HEK293 (cell line): Measurements from ENCODE around the gene FGR.
A peak's percentile ranks its signal among the peaks of the same experiment; 100 is the strongest.

Experiments used
- FEZF1 ChIP-seq: fragments of 450-650 bp; formaldehyde crosslinking; IDR thresholded peaks from 2 replicates; pipeline ENCODE4 v1.5.1; 2016; ENCODE audit warnings: missing biosample characterization, missing genetic modification characterization
- KLF7 ChIP-seq: fragments of 450-650 bp; formaldehyde crosslinking; IDR thresholded peaks from 2 replicates; pipeline ENCODE4 v1.5.1; 2016; ENCODE audit warnings: missing biosample characterization, missing genetic modification characterization, borderline replicate concordance
- TRIM28 ChIP-seq: IDR thresholded peaks from 2 replicates; pipeline ENCODE4 v1.6.1; 2011; ENCODE audit warnings: low read length, control low read depth, borderline replicate concordance
- ZBTB7A ChIP-seq: fragments of 450-650 bp; formaldehyde crosslinking; IDR thresholded peaks from 2 replicates; pipeline ENCODE4 v1.5.1; 2016; ENCODE audit warnings: low read depth, missing biosample characterization, missing genetic modification characterization
- ZFP37 ChIP-seq: fragments of 450-650 bp; formaldehyde crosslinking; IDR thresholded peaks from 2 replicates; pipeline ENCODE4 v1.5.1; 2016; ENCODE audit warnings: missing biosample characterization, missing genetic modification characterization
- ZNF175 ChIP-seq: fragments of 450-650 bp; formaldehyde crosslinking; IDR thresholded peaks from 2 replicates; pipeline ENCODE4 v1.5.1; 2016; ENCODE audit warnings: missing biosample characterization, missing genetic modification characterization
- ZNF2 ChIP-seq: fragments of 450-650 bp; formaldehyde crosslinking; IDR thresholded peaks from 2 replicates; pipeline ENCODE4 v1.5.1; 2016; ENCODE audit warnings: missing biosample characterization, missing genetic modification characterization
- ZNF223 ChIP-seq: fragments of 450-650 bp; formaldehyde crosslinking; IDR thresholded peaks from 2 replicates; pipeline ENCODE4 v1.5.1; 2016; ENCODE audit warnings: missing biosample characterization, missing genetic modification characterization
- ZNF24 ChIP-seq: fragments of 450-650 bp; formaldehyde crosslinking; IDR thresholded peaks from 2 replicates; pipeline ENCODE4 v1.5.1; 2016; ENCODE audit warnings: missing biosample characterization, missing genetic modification characterization
- ZNF311 ChIP-seq: fragments of 450-650 bp; formaldehyde crosslinking; IDR thresholded peaks from 2 replicates; pipeline ENCODE4 v1.5.1; 2017; ENCODE audit warnings: missing biosample characterization, missing genetic modification characterization, borderline replicate concordance
- ZNF335 ChIP-seq: fragments of 450-650 bp; formaldehyde crosslinking; conservative IDR thresholded peaks from 2 replicates; pipeline ENCODE4 v1.5.1; 2016; ENCODE audit warnings: missing biosample characterization, missing genetic modification characterization
- ZNF404 ChIP-seq: fragments of 450-650 bp; formaldehyde crosslinking; IDR thresholded peaks from 2 replicates; pipeline ENCODE4 v1.5.1; 2017; ENCODE audit warnings: missing biosample characterization, missing genetic modification characterization
- ZNF529 ChIP-seq: fragments of 450-650 bp; formaldehyde crosslinking; IDR thresholded peaks from 2 replicates; pipeline ENCODE4 v1.5.1; 2017; ENCODE audit warnings: missing genetic modification characterization, missing biosample characterization; ENCODE audit not compliant: insufficient replicate concordance
- ZNF548 ChIP-seq: fragments of 450-650 bp; formaldehyde crosslinking; IDR thresholded peaks from 2 replicates; pipeline ENCODE4 v1.5.1; 2016; ENCODE audit warnings: missing biosample characterization, missing genetic modification characterization
- ZNF549 ChIP-seq: fragments of 450-650 bp; IDR thresholded peaks from 2 replicates; pipeline ENCODE4 v1.5.1; 2018; ENCODE audit warnings: missing biosample characterization, missing genetic modification characterization, mild to moderate bottlenecking, inconsistent platforms, moderate library complexity
- ZNF558 ChIP-seq: fragments of 450-650 bp; formaldehyde crosslinking; IDR thresholded peaks from 2 replicates; pipeline ENCODE4 v1.5.1; 2016; ENCODE audit warnings: missing biosample characterization, missing genetic modification characterization
- ZNF658 ChIP-seq: fragments of 450-650 bp; formaldehyde crosslinking; IDR thresholded peaks from 2 replicates; pipeline ENCODE4; 2016; ENCODE audit warnings: missing biosample characterization, missing genetic modification characterization
- ZNF660 ChIP-seq: fragments of 450-650 bp; IDR thresholded peaks from 2 replicates; pipeline ENCODE4 v1.5.1; 2018; ENCODE audit warnings: missing biosample characterization, mild to moderate bottlenecking, missing genetic modification characterization
- ZNF701 ChIP-seq: fragments of 450-650 bp; formaldehyde crosslinking; IDR thresholded peaks from 2 replicates; pipeline ENCODE4 v1.5.1; 2016; ENCODE audit warnings: missing biosample characterization, missing genetic modification characterization
- ZNF785 ChIP-seq: fragments of 450-650 bp; formaldehyde crosslinking; IDR thresholded peaks from 2 replicates; pipeline ENCODE4 v1.5.1; 2016; ENCODE audit warnings: missing biosample characterization, missing genetic modification characterization
- ZNF792 ChIP-seq: fragments of 450-650 bp; formaldehyde crosslinking; IDR thresholded peaks from 2 replicates; pipeline ENCODE4 v1.5.1; 2016; ENCODE audit warnings: missing biosample characterization, missing genetic modification characterization
- ZSCAN30 ChIP-seq: fragments of 450-650 bp; IDR thresholded peaks from 2 replicates; pipeline ENCODE4 v1.5.1; 2018; ENCODE audit warnings: missing biosample characterization, mild to moderate bottlenecking, missing genetic modification characterization, moderate library complexity
- TF ChIP-seq, protein P1 (sequence below): fragments of 450-650 bp; formaldehyde crosslinking; IDR thresholded peaks from 2 replicates; pipeline ENCODE4 v1.5.1; 2016; ENCODE audit warnings: missing biosample characterization, missing genetic modification characterization
- TF ChIP-seq, protein P2 (sequence below): fragments of 450-650 bp; formaldehyde crosslinking; IDR thresholded peaks from 2 replicates; pipeline ENCODE4 v1.5.1; 2016; ENCODE audit warnings: missing biosample characterization, missing genetic modification characterization, low read depth
- TF ChIP-seq, protein P3 (sequence below): fragments of 450-650 bp; formaldehyde crosslinking; IDR thresholded peaks from 2 replicates; pipeline ENCODE4 v1.5.1; 2016; ENCODE audit warnings: missing biosample characterization, missing genetic modification characterization
- TF ChIP-seq, protein P4 (sequence below): fragments of 450-650 bp; formaldehyde crosslinking; IDR thresholded peaks from 2 replicates; pipeline ENCODE4 v1.5.1; 2016; ENCODE audit warnings: missing biosample characterization, missing genetic modification characterization
- TF ChIP-seq, protein P5 (sequence below): fragments of 450-650 bp; formaldehyde crosslinking; IDR thresholded peaks from 2 replicates; pipeline ENCODE4 v1.5.1; 2016; ENCODE audit warnings: missing biosample characterization, missing genetic modification characterization
- TF ChIP-seq, protein P6 (sequence below): fragments of 450-650 bp; formaldehyde crosslinking; IDR thresholded peaks from 2 replicates; pipeline ENCODE4 v1.5.1; 2016; ENCODE audit warnings: missing biosample characterization, missing genetic modification characterization

FGR gene

DNA sequence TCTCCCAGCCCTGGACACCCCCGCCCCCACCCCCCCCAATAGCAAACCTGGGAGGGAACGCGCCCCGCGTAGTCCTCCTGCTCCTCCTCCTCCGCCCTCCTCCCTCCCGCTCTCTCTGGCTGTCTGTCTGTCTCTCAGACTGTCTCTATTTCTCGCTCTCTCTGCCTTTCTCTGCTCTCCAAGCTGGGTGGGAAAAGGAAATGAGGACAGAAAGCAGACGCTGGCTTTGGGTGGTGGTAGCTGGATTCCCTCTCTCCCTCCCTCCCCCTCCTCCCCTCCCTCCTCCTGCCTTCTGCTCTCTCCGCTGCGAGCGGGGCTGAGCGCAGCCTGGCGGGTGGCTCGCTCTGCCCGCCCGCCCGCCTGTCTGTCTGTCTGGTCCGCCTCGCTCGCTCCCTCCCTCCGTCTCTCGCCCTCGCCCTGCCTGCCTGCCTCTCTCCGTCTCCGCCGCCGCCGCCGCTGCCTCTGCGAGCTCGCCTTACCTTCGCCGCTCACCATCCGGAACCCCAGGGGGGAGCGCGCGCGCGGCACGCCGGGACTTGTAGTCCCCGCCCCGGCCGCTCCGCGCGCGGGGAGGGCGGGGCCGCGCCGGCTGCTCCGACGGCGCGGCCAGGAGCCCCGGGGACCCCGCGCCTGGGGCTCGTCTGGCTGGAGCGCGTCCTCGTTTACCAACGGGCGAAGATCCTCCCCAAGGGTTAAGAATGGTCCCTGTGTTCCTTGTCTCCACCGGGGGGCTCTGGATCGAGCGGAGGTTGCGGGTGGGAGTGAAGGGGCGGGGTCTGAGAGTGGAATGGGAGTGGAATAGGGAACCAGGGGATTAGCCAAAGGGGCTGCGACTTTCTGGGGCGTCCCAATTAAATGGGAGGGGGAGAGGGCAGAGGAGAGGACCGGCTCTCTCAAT lies 31.1 kb downstream of the FGR start, which contains the start of gene AHDC1 (continued):
- TF ChIP-seq ZBTB7A (tag by site-specific recombination) (no peak; the same call in 1 of the 2 replicates), ZNF548 (tag by site-specific recombination) (no peak), ZNF175 (tag by site-specific recombination) (no peak), ZSCAN30 (tag by site-specific recombination) (peak; percentile 92), ZNF660 (tag by site-specific recombination) (no peak), ZNF701 (tag by site-specific recombination) (no peak), ZNF404 (tag by site-specific recombination) (no peak), ZNF785 (tag by site-specific recombination) (0 out of 2 replicates have a peak, but pooled peaks have one; percentile 63), ZNF24 (tag by site-specific recombination) (peak; percentile 16; the same call in 1 of the 2 replicates), ZNF549 (no peak), ZNF311 (tag by site-specific recombination) (no peak), FEZF1 (no peak), ZNF335 (tag by site-specific recombination) (peak; percentile 95), ZFP37 (tag by site-specific recombination) (0 out of 2 replicates have a peak, but pooled peaks have one; percentile 62), ZNF529 (tag by site-specific recombination) (no peak), KLF7 (no peak), ZNF658 (tag by site-specific recombination) (no peak), ZNF558 (tag by site-specific recombination) (no peak), ZNF223 (tag by site-specific recombination) (no peak), ZNF792 (tag by site-specific recombination) (no peak), ZNF2 (peak; percentile 80), TRIM28 (no peak)
- TF ChIP-seq, protein P1, sequence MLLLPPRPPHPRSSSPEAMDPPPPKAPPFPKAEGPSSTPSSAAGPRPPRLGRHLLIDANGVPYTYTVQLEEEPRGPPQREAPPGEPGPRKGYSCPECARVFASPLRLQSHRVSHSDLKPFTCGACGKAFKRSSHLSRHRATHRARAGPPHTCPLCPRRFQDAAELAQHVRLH (tag by site-specific recombination): no peak
- TF ChIP-seq, protein P2, sequence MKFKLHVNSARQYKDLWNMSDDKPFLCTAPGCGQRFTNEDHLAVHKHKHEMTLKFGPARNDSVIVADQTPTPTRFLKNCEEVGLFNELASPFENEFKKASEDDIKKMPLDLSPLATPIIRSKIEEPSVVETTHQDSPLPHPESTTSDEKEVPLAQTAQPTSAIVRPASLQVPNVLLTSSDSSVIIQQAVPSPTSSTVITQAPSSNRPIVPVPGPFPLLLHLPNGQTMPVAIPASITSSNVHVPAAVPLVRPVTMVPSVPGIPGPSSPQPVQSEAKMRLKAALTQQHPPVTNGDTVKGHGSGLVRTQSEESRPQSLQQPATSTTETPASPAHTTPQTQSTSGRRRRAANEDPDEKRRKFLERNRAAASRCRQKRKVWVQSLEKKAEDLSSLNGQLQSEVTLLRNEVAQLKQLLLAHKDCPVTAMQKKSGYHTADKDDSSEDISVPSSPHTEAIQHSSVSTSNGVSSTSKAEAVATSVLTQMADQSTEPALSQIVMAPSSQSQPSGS: no peak
- TF ChIP-seq, protein P3, sequence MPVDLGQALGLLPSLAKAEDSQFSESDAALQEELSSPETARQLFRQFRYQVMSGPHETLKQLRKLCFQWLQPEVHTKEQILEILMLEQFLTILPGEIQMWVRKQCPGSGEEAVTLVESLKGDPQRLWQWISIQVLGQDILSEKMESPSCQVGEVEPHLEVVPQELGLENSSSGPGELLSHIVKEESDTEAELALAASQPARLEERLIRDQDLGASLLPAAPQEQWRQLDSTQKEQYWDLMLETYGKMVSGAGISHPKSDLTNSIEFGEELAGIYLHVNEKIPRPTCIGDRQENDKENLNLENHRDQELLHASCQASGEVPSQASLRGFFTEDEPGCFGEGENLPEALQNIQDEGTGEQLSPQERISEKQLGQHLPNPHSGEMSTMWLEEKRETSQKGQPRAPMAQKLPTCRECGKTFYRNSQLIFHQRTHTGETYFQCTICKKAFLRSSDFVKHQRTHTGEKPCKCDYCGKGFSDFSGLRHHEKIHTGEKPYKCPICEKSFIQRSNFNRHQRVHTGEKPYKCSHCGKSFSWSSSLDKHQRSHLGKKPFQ (tag by site-specific recombination): no peak
- TF ChIP-seq, protein P4, sequence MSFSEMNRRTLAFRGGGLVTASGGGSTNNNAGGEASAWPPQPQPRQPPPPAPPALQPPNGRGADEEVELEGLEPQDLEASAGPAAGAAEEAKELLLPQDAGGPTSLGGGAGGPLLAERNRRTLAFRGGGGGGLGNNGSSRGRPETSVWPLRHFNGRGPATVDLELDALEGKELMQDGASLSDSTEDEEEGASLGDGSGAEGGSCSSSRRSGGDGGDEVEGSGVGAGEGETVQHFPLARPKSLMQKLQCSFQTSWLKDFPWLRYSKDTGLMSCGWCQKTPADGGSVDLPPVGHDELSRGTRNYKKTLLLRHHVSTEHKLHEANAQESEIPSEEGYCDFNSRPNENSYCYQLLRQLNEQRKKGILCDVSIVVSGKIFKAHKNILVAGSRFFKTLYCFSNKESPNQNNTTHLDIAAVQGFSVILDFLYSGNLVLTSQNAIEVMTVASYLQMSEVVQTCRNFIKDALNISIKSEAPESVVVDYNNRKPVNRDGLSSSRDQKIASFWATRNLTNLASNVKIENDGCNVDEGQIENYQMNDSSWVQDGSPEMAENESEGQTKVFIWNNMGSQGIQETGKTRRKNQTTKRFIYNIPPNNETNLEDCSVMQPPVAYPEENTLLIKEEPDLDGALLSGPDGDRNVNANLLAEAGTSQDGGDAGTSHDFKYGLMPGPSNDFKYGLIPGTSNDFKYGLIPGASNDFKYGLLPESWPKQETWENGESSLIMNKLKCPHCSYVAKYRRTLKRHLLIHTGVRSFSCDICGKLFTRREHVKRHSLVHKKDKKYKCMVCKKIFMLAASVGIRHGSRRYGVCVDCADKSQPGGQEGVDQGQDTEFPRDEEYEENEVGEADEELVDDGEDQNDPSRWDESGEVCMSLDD (tag by site-specific recombination): peak; percentile 95
- TF ChIP-seq, protein P5, sequence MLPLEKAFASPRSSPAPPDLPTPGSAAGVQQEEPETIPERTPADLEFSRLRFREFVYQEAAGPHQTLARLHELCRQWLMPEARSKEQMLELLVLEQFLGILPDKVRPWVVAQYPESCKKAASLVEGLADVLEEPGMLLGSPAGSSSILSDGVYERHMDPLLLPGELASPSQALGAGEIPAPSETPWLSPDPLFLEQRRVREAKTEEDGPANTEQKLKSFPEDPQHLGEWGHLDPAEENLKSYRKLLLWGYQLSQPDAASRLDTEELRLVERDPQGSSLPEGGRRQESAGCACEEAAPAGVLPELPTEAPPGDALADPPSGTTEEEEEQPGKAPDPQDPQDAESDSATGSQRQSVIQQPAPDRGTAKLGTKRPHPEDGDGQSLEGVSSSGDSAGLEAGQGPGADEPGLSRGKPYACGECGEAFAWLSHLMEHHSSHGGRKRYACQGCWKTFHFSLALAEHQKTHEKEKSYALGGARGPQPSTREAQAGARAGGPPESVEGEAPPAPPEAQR (tag by site-specific recombination): no peak
- TF ChIP-seq, protein P6, sequence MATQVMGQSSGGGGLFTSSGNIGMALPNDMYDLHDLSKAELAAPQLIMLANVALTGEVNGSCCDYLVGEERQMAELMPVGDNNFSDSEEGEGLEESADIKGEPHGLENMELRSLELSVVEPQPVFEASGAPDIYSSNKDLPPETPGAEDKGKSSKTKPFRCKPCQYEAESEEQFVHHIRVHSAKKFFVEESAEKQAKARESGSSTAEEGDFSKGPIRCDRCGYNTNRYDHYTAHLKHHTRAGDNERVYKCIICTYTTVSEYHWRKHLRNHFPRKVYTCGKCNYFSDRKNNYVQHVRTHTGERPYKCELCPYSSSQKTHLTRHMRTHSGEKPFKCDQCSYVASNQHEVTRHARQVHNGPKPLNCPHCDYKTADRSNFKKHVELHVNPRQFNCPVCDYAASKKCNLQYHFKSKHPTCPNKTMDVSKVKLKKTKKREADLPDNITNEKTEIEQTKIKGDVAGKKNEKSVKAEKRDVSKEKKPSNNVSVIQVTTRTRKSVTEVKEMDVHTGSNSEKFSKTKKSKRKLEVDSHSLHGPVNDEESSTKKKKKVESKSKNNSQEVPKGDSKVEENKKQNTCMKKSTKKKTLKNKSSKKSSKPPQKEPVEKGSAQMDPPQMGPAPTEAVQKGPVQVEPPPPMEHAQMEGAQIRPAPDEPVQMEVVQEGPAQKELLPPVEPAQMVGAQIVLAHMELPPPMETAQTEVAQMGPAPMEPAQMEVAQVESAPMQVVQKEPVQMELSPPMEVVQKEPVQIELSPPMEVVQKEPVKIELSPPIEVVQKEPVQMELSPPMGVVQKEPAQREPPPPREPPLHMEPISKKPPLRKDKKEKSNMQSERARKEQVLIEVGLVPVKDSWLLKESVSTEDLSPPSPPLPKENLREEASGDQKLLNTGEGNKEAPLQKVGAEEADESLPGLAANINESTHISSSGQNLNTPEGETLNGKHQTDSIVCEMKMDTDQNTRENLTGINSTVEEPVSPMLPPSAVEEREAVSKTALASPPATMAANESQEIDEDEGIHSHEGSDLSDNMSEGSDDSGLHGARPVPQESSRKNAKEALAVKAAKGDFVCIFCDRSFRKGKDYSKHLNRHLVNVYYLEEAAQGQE (tag by site-specific recombination): no peak
